22Rv1 (cell line): ENCODE measurements around the gene THAP11.

Experiments
- ZFX ChIP-seq: fragments of 450-650 bp; IDR thresholded peaks from 2 replicates; pipeline ENCODE4 v1.6.1; 2017; ENCODE audit warnings: antibody characterized with exemption, borderline replicate concordance
- TF ChIP-seq, protein P1 (sequence below): fragments of 450-650 bp; IDR thresholded peaks from 2 replicates; pipeline ENCODE4 v1.5.1; 2017; ENCODE audit warnings: mild to moderate bottlenecking

GRCh38 chr16:67825119-67825518 is 17.0 kb upstream of the THAP11 start:
- TF ChIP-seq, protein P1, sequence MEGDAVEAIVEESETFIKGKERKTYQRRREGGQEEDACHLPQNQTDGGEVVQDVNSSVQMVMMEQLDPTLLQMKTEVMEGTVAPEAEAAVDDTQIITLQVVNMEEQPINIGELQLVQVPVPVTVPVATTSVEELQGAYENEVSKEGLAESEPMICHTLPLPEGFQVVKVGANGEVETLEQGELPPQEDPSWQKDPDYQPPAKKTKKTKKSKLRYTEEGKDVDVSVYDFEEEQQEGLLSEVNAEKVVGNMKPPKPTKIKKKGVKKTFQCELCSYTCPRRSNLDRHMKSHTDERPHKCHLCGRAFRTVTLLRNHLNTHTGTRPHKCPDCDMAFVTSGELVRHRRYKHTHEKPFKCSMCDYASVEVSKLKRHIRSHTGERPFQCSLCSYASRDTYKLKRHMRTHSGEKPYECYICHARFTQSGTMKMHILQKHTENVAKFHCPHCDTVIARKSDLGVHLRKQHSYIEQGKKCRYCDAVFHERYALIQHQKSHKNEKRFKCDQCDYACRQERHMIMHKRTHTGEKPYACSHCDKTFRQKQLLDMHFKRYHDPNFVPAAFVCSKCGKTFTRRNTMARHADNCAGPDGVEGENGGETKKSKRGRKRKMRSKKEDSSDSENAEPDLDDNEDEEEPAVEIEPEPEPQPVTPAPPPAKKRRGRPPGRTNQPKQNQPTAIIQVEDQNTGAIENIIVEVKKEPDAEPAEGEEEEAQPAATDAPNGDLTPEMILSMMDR: no peak
- no peak for TF ChIP-seq ZFX
